HG03558 (cell line): ENCODE results near the gene SERTAD2.

ENCODE experiments used
- ATAC-seq: cut with Tn5 transposase; IDR thresholded peaks from one replicate; pipeline ENCODE4 v1.9.1; 2021; ENCODE audit warnings: moderate number of reproducible peaks; ENCODE audit not compliant: unreplicated experiment; ENCODE audit errors: extremely low read depth

Gene SERTAD2

DNA sequence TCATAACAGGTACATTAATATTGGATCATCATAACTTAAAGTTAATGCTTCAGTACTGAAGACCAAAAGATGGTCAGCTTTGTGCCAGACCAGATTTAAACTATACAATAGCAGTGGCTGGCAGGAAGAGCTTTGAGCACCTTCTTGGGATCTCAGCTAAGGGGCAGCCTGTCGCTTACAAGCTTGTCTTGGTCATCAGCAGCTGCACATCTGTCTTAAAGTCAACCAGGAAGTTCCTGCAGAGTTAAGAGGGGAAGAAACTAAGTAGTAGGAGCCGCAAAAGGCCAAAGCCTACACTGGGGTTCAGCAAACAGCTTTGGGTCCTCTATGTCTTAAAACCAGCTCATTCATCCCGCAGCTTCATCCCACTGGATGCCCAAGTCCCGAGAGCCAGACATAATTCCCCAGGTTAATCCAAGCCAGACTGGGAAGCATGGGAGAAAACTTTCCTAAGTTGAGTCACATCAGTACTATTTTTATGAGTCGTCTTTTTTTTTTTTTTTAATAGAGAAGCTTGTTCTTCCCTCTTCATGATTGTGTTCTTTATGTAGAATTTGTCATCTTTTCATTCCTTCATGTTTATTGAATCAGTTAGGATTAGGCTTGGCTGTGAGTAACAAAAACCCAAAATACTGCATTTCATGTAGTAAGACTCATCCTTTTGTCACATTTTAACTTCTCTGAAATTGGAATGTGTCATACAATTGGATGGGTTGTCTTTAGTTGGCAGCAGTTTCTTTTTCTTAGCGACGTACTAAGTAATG is 59.3 kb downstream of the SERTAD2 start:
- no peak for ATAC-seq

DNA sequence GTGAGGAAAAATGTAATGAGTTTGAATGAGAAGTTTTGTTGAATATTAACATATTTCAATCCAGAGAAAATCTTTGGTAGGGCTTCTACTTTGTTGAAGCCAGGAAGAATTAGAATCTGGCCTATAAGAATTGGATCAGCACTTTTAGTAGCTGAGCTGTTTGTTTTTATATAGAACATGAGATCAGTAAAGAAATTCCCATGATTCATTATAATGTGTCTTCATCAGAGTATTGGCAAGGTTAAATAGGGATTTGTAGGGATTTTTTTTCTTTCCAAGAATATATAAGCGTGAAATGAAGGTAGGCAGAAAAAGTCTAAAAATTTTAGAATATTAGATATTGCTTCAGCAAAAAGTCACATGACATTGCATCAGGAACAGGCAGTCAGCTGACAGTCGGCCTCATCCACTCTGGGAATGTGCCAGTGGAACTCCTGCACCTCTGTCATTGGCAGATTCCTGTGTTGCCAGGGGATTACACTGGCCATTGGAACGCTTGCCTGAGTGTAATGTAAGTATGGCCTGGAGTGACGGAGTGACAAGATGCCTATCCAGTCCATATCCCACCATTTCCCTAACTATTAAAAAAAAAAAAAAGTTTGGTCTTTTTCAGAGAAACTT is 60.6 kb downstream of the SERTAD2 start:
- no peak for ATAC-seq

DNA sequence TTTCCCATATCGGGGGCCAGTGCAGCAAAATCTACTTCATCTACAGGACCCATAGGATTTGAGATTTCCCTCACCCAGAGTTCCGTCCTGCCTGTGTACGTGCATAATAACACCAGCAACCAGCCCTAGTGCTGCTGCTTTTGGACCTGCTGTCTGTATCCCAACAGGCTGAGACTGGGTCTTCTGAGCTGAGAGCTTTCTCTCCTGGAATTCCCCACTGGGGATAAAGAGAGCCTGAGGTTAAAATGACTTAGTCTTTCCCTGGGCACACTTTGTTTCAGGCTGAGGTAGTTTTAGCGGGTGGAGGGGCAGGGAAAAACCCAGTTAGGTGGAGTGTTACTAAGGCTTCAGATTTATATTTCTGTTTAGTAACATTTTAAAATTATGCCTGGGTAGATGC is 62.5 kb downstream of the SERTAD2 start:
- no peak for ATAC-seq

DNA sequence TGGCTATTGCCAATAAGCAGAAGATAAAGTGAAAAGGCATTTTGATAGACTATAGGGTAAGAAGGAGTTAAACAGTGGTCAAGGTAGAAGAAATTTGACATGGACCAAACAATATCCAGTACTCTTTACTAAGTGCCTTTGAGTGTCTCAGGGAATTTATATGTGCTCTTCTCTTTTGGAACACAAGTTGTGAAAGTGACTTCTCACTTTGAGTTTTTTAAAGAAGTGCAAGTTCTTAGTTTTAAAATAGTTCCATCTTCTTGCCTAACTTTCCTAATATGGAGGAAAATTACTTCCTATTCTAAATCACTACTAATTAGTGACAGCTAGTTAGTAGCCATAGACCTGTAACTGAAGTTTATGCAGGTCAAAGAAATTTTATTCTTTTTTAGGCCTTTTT is 66.2 kb downstream of the SERTAD2 start:
- no peak for ATAC-seq

DNA sequence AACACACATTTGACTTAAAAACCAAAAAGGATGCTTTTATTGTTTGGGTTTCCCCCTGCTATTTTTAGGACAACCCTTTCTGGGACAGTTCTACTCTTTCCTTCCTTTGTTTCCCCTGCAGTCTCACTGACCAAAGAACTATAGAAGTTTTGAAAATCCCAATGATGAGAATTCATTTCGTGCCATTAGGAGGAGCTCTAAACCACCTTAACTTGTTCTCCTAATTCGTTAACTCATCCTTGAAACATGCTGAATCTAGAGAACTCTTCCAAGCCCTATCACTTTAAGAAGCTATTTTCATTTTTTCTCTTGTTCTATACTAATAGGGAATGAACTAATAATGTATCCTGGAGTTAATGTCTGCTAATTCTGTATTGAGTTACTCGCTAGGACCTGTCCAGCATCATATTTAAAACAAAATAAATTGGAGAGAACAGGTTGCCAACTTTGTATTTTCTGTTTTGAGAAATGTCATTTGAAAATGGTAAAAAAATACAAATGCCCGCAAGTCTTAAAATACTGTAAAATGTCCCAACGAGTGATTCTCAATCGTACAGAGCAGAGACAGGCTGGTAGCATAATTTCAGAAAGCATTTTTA is 66.7 kb downstream of the SERTAD2 start:
- no peak for ATAC-seq

DNA sequence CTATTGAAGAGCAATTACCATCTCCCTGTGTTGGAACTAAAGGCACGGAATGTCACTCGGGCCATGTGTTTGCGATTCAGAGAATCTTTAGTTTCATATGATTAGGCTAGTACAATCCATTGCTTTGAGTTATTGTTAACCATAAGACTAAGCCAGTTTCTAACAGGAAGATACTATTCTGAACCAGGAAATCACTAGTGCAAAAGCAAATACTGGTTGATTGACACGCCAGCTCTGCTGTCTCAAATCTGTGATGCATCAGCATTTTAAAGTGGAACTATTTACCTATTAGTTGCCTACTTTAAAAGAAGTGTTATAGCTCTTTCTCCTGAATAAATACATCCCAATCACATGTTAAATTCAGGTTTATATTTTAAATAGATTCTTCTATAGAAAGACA is 67.7 kb downstream of the SERTAD2 start:
- ATAC-seq, result no peak

DNA sequence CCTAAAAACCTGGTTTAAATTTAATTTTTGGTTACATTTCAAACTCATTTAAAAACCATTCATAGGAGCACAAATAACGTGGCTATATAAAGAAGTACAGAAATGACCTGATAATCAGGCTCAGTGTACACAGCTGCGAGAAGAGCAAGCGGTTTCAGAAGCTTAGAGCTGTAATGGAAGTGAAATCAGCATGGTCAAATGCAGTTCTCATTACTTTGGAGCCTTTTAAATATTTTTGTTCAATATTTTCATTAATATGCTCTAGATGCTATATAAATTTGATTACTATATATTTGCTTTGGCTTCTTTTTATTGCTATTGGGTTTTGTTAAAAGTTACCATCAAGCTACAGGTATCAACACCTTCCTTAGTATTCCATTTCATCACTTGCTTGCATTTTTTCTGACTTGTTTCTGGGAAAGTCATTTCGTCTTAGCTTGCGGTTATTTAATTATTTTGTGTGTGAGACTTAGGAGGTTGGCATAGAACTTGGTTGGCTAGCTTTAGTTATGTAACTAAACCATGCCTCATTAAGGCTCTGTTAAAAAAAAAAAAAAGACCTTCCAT is 70.9 kb downstream of the SERTAD2 start:
- peak; percentile 67 for ATAC-seq

DNA sequence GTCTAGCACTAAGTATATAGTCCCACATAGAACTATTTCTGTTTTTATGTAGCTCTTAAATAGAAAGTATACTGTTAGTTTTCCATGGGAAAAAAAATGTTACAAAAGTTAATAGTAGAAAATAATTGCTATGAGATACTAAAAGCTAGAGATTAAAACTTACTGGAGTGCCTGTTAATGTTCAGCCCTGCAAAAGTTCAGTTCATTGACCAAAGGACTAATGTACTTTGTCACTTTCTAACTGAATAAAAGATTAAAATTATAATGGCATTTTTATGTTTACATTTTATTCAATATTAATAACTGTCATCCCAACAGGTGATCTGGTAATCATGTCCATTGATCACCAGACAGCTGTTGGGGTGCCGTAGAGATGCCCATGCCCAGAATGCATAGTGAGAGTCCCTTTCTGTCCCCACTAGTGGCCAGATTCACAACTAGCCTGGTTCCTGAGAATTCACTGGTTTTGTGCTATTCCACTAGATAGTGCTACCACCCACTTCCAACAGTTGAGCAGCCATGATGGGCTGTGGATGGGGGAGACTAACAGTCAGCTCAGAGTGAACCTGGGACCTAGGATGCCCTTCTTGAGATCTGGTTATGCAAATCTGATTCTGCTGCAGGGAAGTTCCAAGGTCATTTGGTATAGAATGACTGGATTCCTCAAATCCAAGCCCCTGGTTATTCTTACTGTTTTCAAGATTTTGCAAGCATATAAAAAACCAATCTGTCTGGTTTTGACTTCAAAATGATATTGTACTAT is 71.8 kb downstream of the SERTAD2 start:
- ATAC-seq, result no peak
